Colonic mucosa (tissue), 4 donors: Measurements from ENCODE around the gene GALNT9. TPM values are rescaled to one million over a fixed set of nuclear protein-coding genes. Genes with fewer than 3 reads are reported as not detected.

Source experiments
- DNase-seq: peaks from one replicate; pipeline ENCODE4 v3.0.0-alpha.2; 2020
- H3K27ac ChIP-seq: fragments of 200-600 bp; one replicate; pipeline ENCODE4 v1.8.0; 2021
- H3K27me3 ChIP-seq: fragments of 200-600 bp; one replicate; pipeline ENCODE4 v1.8.0; 2021
- H3K36me3 ChIP-seq: fragments of 200-600 bp; one replicate; pipeline ENCODE4 v1.8.0; 2021
- H3K4me1 ChIP-seq: fragments of 200-600 bp; one replicate; pipeline ENCODE4 v1.8.0; 2021; ENCODE audit warnings: mild to moderate bottlenecking
- H3K4me3 ChIP-seq: fragments of 200-600 bp; one replicate; pipeline ENCODE4 v1.8.0; 2021
- H3K9ac ChIP-seq, 2 donors: one replicate each; pipeline ENCODE4 v1.7.0; 2013; ENCODE audit warnings: control low read depth in 2 of 2, low read depth in 2 of 2, low read length in 2 of 2
- H3K9me3 ChIP-seq: fragments of 200-600 bp; one replicate; pipeline ENCODE4 v1.8.0; 2021
- CTCF ChIP-seq: fragments of 200-600 bp; IDR thresholded peaks from one replicate; pipeline ENCODE4 v1.8.0; 2022; ENCODE audit warnings: antibody characterized with exemption, mild to moderate bottlenecking
- intact Hi-C: fragments of 100-400 bp; cut with DNase I; formaldehyde crosslinking; loops from one replicate; pipeline ENCODE4 v1.14.1; 2022
- total RNA-seq, 2 donors: library from RNA; stranded (reverse); fragmentation: NEBNext Ultra II Directional in 1 of 2; extraction: Animal tissue kit (Norgen Biotek cat#: 25700) in 1 of 2; gene quantifications; one replicate each; pipeline ENCODE4 v1.2.1, GENCODE V29; 2021
- donor health status: healthy.
- donor health status: DM: no; HTN: no; CAD: no.
- donor health status: DM: no; HTN: no; CAD: no.

Gene GALNT9
- total RNA-seq, 2 donors from 2014 or later, result 0.45 TPM; not detected in 1

GRCh38 chr12:132227782-132228475, 101.5 kb downstream of the GALNT9 start:
- Histone ChIP-seq H3K36me3 (no peaks in the 10 kb centered on the region), H3K9ac (no peak overlapping the region), H3K27ac (no peak overlapping the region), H3K27me3 (no peaks in the 10 kb centered on the region), H3K4me1 (no peaks in the 10 kb centered on the region), H3K9me3 (no peaks in the 10 kb centered on the region), H3K4me3 (no peak overlapping the region)
- no peak for TF ChIP-seq CTCF
- intact Hi-C loops, result no loop called here
- no peak for DNase-seq

- Histone ChIP-seq H3K9ac (no peak overlapping the region), H3K9me3 (no peaks in the 10 kb centered on the region), H3K36me3 (no peaks in the 10 kb centered on the region), H3K4me3 (no peak overlapping the region), H3K27me3 (no peaks in the 10 kb centered on the region), H3K27ac (no peak overlapping the region), H3K4me1 (no peaks in the 10 kb centered on the region)
- no peak for TF ChIP-seq CTCF
- intact Hi-C loops, result no loop called here
- DNase-seq, result no peak
Observed at GRCh38 chr12:132227118-132227517, 102.3 kb downstream of the GALNT9 start.

GRCh38 chr12:132226604-132227003, 102.8 kb downstream of the GALNT9 start:
- intact Hi-C loops, result no loop called here
- no peaks in the 10 kb centered on the region for H3K36me3 ChIP-seq
- H3K4me3 ChIP-seq, result no peak overlapping the region
- no peak overlapping the region for H3K9ac ChIP-seq
- H3K4me1 ChIP-seq, result no peaks in the 10 kb centered on the region
- H3K27ac ChIP-seq, result no peak overlapping the region
- no peak for DNase-seq
- H3K27me3 ChIP-seq, result no peaks in the 10 kb centered on the region
- H3K9me3 ChIP-seq, result no peaks in the 10 kb centered on the region
- TF ChIP-seq CTCF, result no peak

DNA sequence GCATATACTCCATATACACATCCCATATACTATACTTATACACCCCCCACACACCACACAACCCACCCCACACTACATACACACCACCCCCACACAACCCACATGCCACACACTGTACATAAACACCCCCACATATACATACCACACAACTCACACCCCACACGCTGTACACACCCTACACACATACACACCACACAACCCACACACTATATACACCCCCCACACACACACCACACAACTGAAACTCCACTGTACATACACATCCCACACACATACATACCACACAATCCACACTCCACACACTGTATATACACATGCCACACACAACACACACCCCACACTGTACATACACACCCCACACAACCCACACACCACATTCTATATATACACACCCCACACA, 104.2 kb downstream of the GALNT9 start:
- H3K9me3 ChIP-seq, result no peaks in the 10 kb centered on the region
- no peaks in the 10 kb centered on the region for H3K36me3 ChIP-seq
- H3K4me3 ChIP-seq, result no peak overlapping the region
- H3K4me1 ChIP-seq, result no peaks in the 10 kb centered on the region
- intact Hi-C loops, result no loop called here
- no peak overlapping the region for H3K27ac ChIP-seq
- DNase-seq, result no peak
- no peaks in the 10 kb centered on the region for H3K27me3 ChIP-seq
- no peak for TF ChIP-seq CTCF
- H3K9ac ChIP-seq, result no peak overlapping the region

DNA sequence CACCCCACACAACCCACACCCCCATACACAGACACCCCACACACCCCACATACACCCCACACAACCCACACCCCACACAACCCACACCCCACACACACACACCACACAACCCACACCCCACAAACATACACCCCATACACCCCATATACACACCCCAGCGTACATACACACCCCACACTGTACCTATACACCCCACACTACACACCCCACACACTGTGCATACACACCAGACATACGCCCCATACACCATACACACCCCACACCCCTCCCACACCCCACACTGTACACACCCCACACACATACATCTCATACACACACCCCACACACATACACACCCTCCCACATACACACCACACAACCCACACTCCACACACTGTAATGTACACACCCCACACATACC, 104.9 kb downstream of the GALNT9 start:
- DNase-seq, result no peak
- H3K27me3 ChIP-seq, result no peaks in the 10 kb centered on the region
- H3K4me3 ChIP-seq, result no peak overlapping the region
- H3K9me3 ChIP-seq, result no peaks in the 10 kb centered on the region
- H3K9ac ChIP-seq, result no peak overlapping the region
- TF ChIP-seq CTCF, result no peak
- H3K27ac ChIP-seq, result no peak overlapping the region
- intact Hi-C loops, result no loop called here
- no peaks in the 10 kb centered on the region for H3K36me3 ChIP-seq
- no peaks in the 10 kb centered on the region for H3K4me1 ChIP-seq
